NT2/D1 (cell line): ENCODE results near the gene DCTN3.

Experiments
- YY1 ChIP-seq: IDR thresholded peaks from 2 replicates; pipeline ENCODE4 v1.6.1; 2011; ENCODE audit not compliant: insufficient read length, insufficient read depth
- ZNF274 ChIP-seq: IDR thresholded peaks from 2 replicates; pipeline ENCODE4 v1.6.1; 2011; ENCODE audit warnings: mild to moderate bottlenecking, low read depth, low read length

- TF ChIP-seq ZNF274 (no peak), YY1 (no peak)
Observed at GRCh38 chr9:34656992-34657391, 36.7 kb upstream of the DCTN3 start.
